GM12878 (cell line): ENCODE results near the gene TAAR9. TPM values are rescaled to one million over a fixed set of nuclear protein-coding genes. Genes with fewer than 3 reads are reported as not detected.

Source experiments
- ATAC-seq: fragments of 200-7000 bp; cut with Tn5 transposase; 3 replicates; pipeline ENCODE4 v1.9.1; 2020; ENCODE audit warnings: mild to moderate bottlenecking, moderate library complexity
- BruUV-seq: library from RNA; stranded (reverse); fragments of 400-500 nt; replicated peaks from 2 replicates; lab custom pipeline; 2021; lab: Mats Ljungman, UMichigan
- CTCF ChIA-PET: fragments of 300-600 bp; sonication (Branson Sonifier 250); formaldehyde crosslinking; extraction: SDS; loops from one replicate; lab custom pipeline; 2021; ENCODE audit warnings: inconsistent platforms; lab: Yijun Ruan, JAX
- POLR2A ChIA-PET: fragments of 350-600 bp; formaldehyde crosslinking; extraction: SDS; loops from one replicate; lab custom pipeline; 2021; ENCODE audit warnings: inconsistent platforms; lab: Charles Lee
- RAD21 ChIA-PET: fragments of 300-600 bp; sonication (Branson Sonifier 250); formaldehyde crosslinking; loops from one replicate; lab custom pipeline; 2023; ENCODE audit warnings: antibody characterized with exemption; ENCODE audit not compliant: unreplicated experiment; lab: Charles Lee
- SMC1A ChIA-PET: fragments of 300-600 bp; sonication (Branson Sonifier 250); formaldehyde crosslinking; loops from one replicate; lab custom pipeline; 2023; ENCODE audit not compliant: unreplicated experiment, uncharacterized antibody; lab: Charles Lee
- DNase-seq: peaks from one replicate; pipeline ENCODE4 v3.0.0-alpha.2; 2011; ENCODE audit warnings: low read depth, low spot score
- FAIRE-seq: peaks from 3 replicates; lab custom pipeline; 2011; peaks lifted over from hg19 to GRCh38; lab: Jason Lieb, UNC
- H2AFZ ChIP-seq: 2 replicates; pipeline ENCODE4 v1.6.0; 2011; ENCODE audit warnings: low read depth, low read length, control low read depth; ENCODE audit not compliant: control insufficient read depth
- H3K27ac ChIP-seq: 2 replicates; pipeline ENCODE4 v1.5.1; 2011; ENCODE audit warnings: control low read depth; ENCODE audit not compliant: control insufficient read depth, insufficient read depth
- H3K27me3 ChIP-seq, 2 experiments: replicated peaks in 1 of 2; 2 replicates each; pipeline versions ENCODE4 v1.6.0 to v1.6.1; 2011; ENCODE audit warnings: low read length in 1 of 2; ENCODE audit not compliant: control insufficient read depth in 2 of 2, insufficient read depth in 2 of 2
- H3K36me3 ChIP-seq, 2 experiments: 2 replicates each; pipeline ENCODE4 v1.5.1; 2011; ENCODE audit warnings: low read length in 1 of 2; ENCODE audit not compliant: control insufficient read depth in 2 of 2, insufficient read depth in 2 of 2
- H3K4me1 ChIP-seq: 2 replicates; pipeline ENCODE4 v1.6.1; 2011; ENCODE audit warnings: mild to moderate bottlenecking, low read length, moderate library complexity, mixed read lengths; ENCODE audit not compliant: control insufficient read depth, insufficient read depth
- H3K4me2 ChIP-seq: 2 replicates; pipeline ENCODE4 v1.6.0; 2011; ENCODE audit warnings: control low read depth; ENCODE audit not compliant: control insufficient read depth, insufficient read depth
- H3K4me3 ChIP-seq: fragments of 200-600 bp; sonication (generic); 2 replicates; pipeline ENCODE4 v1.5.1; 2016
- H3K79me2 ChIP-seq: 2 replicates; pipeline ENCODE4 v1.6.0; 2011; ENCODE audit warnings: low read length; ENCODE audit not compliant: control insufficient read depth, insufficient read depth
- H3K9ac ChIP-seq: 2 replicates; pipeline ENCODE4 v1.8.0; 2011; ENCODE audit warnings: low read length, control low read depth, mixed read lengths; ENCODE audit not compliant: control insufficient read depth, insufficient read depth
- H3K9me3 ChIP-seq: replicated peaks from 3 replicates; pipeline ENCODE4 v1.5.1; 2011; ENCODE audit warnings: mild to moderate bottlenecking, low read length; ENCODE audit not compliant: control insufficient read depth, insufficient read depth
- H4K20me1 ChIP-seq: 2 replicates; pipeline ENCODE4 v1.6.0; 2011; ENCODE audit not compliant: control insufficient read depth, insufficient read depth
- CEBPB ChIP-seq, 2 experiments: fragments of 150-350 bp in 1 of 2; IDR thresholded peaks; 2 replicates each; pipeline ENCODE4 v1.6.1; 2012 to 2014; ENCODE audit warnings: low read depth in 2 of 2, low read length in 2 of 2, borderline replicate concordance in 1 of 2, inconsistent platforms in 1 of 2
- ETV6 ChIP-seq, 2 experiments: fragments of 450-650 bp in 1 of 2; IDR thresholded peaks in 1 of 2; conservative IDR thresholded peaks in 1 of 2; 2 replicates each; pipeline ENCODE4 v1.6.1; 2014; ENCODE audit warnings: antibody characterized with exemption in 1 of 2, borderline replicate concordance in 1 of 2, low read depth in 1 of 2, mild to moderate bottlenecking in 1 of 2, moderate library complexity in 1 of 2
- NFIC ChIP-seq: IDR thresholded peaks from 2 replicates; pipeline ENCODE4 v1.6.1; 2012; ENCODE audit warnings: low read depth, mild to moderate bottlenecking, inconsistent platforms, low read length, moderate library complexity
- SMAD1 ChIP-seq: fragments of 450-650 bp; IDR thresholded peaks from 2 replicates; pipeline ENCODE4 v1.6.1; 2018; ENCODE audit warnings: mild to moderate bottlenecking, low read depth; ENCODE audit not compliant: partially characterized antibody
- WRNIP1 ChIP-seq: IDR thresholded peaks from 2 replicates; pipeline ENCODE4 v1.6.1; 2011; ENCODE audit warnings: low read depth, low read length, improper control_type of control experiment, borderline replicate concordance
- ZNF24 ChIP-seq: fragments of 450-650 bp; IDR thresholded peaks from 2 replicates; pipeline ENCODE4 v1.6.1; 2017; ENCODE audit warnings: antibody characterized with exemption, mild to moderate bottlenecking
- WGBS: methylation state at CpG from one replicate; pipeline ENCODE4 v1.1.6; 2016; ENCODE audit warnings: low lambda C conversion rate; ENCODE audit not compliant: insufficient replicate concordance, insufficient coverage; ENCODE audit errors: missing lambda C conversion rate; 5-methylcytosine and 5-hydroxymethylcytosine counted together
- in situ Hi-C: fragments of 300-500 bp; cut with MboI; formaldehyde crosslinking; loops from 9 replicates; pipeline ENCODE4 v1.14.3; 2018; ENCODE audit warnings: mixed read lengths
- intact Hi-C: fragments of 100-400 bp; cut with micrococcal nuclease; formaldehyde crosslinking; loops from one replicate; pipeline ENCODE4 v1.14.2; 2022; ENCODE audit not compliant: unreplicated experiment
- polyA plus RNA-seq, 11 experiments: library from polyadenylated mRNA; depleted of rRNA in 4 of 11; unstranded in 6 of 11; stranded (reverse) in 5 of 11; fragments of >200 nt; fragmentation: Nextera tagmentation in 4 of 11; fragmentation: Illumina TruSeq in 1 of 11; extraction: Ambion mirVana in 4 of 11; extraction: Trizol in 1 of 11; gene quantifications; 1 replicate in 1 of 11; 2 replicates in 10 of 11; pipeline versions ENCODE4 v1.2.1 to v1.2.3, GENCODE V29; 2011 to 2016; ENCODE audit warnings: inconsistent platforms in 2 of 11, missing spikeins in 2 of 11, low read depth in 1 of 11
- total RNA-seq, 4 experiments: library from RNA; depleted of rRNA in 3 of 4; stranded (reverse); fragments of >200 nt in 3 of 4; fragmentation: Illumina TruSeq in 1 of 4; extraction: Trizol in 1 of 4; gene quantifications; 2 replicates each; pipeline versions ENCODE4 v1.2.1 to v1.2.3, GENCODE V29; 2013 to 2021
- TF ChIP-seq, protein P1 (sequence below): fragments of 150-350 bp; IDR thresholded peaks from 2 replicates; pipeline ENCODE4 v1.6.1; 2016; ENCODE audit warnings: low read depth, low read length
- TF ChIP-seq, protein P2 (sequence below): fragments of 450-650 bp; IDR thresholded peaks from 2 replicates; pipeline ENCODE4 v1.6.1; 2017; ENCODE audit warnings: mild to moderate bottlenecking, low read depth, inconsistent platforms; ENCODE audit not compliant: poor library complexity, severe bottlenecking

The TAAR9 gene
- total and polyA plus RNA-seq, 10 of the 15 experiments (the other 5 are each of a cell fraction or from before 2014, with no cell fraction given): not detected

DNA sequence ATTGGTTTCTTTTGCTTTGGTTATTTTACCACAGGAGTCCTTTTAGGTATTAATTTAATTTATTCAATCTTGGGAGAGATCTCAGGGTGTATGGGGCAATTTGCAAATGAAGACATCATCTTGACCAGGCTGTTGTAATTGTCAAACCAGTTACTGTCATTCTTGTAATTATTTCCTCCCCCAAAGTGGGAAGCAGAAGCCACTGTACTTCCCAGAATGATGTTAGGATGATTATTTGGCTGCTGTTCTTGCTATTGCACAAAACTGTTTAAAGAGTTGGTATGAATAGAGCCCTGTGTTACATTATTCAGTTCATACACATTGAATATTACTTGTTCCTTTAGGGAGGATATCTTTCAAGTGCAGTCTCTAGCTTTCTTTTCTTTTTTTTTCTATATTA lies 33.7 kb downstream of the TAAR9 start (continued):
- no peak for TF ChIP-seq WRNIP1
- no peak for TF ChIP-seq SMAD1

DNA sequence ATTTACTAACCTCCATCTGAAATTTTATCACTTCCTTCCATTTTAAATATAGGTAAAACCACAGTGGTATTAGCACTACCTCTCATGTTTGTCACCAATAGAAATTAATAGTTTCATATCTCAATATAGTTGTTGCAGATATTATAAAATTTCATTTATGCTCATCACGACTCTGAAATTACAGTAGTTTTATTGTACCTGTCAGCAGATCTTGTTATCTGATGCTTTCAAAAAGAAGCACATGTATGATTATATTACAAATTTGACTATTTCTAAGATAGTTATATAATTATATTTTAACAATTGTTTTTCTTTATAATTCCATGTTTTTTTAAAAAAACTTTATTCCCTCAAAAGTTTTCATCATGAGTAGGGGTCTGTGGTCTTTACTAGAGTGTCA lies 46.6 kb downstream of the TAAR9 start:
- Histone ChIP-seq H3K9ac (no peak overlapping the region), H4K20me1 (no peaks in the 10 kb centered on the region), H3K4me2 (no peak overlapping the region), H3K36me3 (no peaks in the 10 kb centered on the region), H3K9me3 (no peaks in the 10 kb centered on the region), H3K4me3 (no peak overlapping the region), H3K79me2 (no peaks in the 10 kb centered on the region), H2AFZ (no peak overlapping the region), H3K27ac (no peak overlapping the region), H3K27me3 (no peaks in the 10 kb centered on the region), H3K4me1 (no peaks in the 10 kb centered on the region)
- ChIA-PET RAD21 (no interaction called here), CTCF (no interaction called here), POLR2A (no interaction called here), SMC1A (no interaction called here)
- in situ Hi-C loops (no loop called here), intact Hi-C loops (no loop called here)
- FAIRE-seq (no peak), DNase-seq (no peak), ATAC-seq (no peak)
- BruUV-seq: no TSS peak
- WGBS: 0% methylated on average over 1 of the region's 1 CpG
- TF ChIP-seq ZNF24 (no peak), CEBPB (IDR thresholded peaks at IDR 0.05; ENCODE audit: borderline replicate concordance in 1 of 2, low read depth in 2 of 2, low read length in 2 of 2) (no peak)

- Histone ChIP-seq H2AFZ (no peak overlapping the region), H3K4me1 (no peaks in the 10 kb centered on the region), H3K27ac (no peak overlapping the region), H3K4me3 (no peak overlapping the region), H3K9me3 (no peaks in the 10 kb centered on the region), H3K27me3 (no peaks in the 10 kb centered on the region), H3K9ac (no peak overlapping the region), H3K79me2 (no peaks in the 10 kb centered on the region), H3K36me3 (no peaks in the 10 kb centered on the region), H3K4me2 (no peak overlapping the region), H4K20me1 (no peaks in the 10 kb centered on the region)
- ATAC-seq (no peak), FAIRE-seq (no peak), DNase-seq (no peak)
- CTCF ChIA-PET: no interaction called here
- BruUV-seq: no TSS peak
- 0% methylated on average over 2 of the region's 2 CpGs for WGBS
- in situ Hi-C loops: no loop called here
- SMC1A ChIA-PET: no interaction called here
- RAD21 ChIA-PET: no interaction called here
- intact Hi-C loops: no loop called here
- POLR2A ChIA-PET: no interaction called here
- TF ChIP-seq, protein P1, sequence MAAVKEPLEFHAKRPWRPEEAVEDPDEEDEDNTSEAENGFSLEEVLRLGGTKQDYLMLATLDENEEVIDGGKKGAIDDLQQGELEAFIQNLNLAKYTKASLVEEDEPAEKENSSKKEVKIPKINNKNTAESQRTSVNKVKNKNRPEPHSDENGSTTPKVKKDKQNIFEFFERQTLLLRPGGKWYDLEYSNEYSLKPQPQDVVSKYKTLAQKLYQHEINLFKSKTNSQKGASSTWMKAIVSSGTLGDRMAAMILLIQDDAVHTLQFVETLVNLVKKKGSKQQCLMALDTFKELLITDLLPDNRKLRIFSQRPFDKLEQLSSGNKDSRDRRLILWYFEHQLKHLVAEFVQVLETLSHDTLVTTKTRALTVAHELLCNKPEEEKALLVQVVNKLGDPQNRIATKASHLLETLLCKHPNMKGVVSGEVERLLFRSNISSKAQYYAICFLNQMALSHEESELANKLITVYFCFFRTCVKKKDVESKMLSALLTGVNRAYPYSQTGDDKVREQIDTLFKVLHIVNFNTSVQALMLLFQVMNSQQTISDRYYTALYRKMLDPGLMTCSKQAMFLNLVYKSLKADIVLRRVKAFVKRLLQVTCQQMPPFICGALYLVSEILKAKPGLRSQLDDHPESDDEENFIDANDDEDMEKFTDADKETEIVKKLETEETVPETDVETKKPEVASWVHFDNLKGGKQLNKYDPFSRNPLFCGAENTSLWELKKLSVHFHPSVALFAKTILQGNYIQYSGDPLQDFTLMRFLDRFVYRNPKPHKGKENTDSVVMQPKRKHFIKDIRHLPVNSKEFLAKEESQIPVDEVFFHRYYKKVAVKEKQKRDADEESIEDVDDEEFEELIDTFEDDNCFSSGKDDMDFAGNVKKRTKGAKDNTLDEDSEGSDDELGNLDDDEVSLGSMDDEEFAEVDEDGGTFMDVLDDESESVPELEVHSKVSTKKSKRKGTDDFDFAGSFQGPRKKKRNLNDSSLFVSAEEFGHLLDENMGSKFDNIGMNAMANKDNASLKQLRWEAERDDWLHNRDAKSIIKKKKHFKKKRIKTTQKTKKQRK: no peak
- no peak for TF ChIP-seq NFIC
- no peak for TF ChIP-seq ETV6 (conservative IDR thresholded peaks at IDR 0.05 in 1 of 2, IDR thresholded peaks at IDR 0.05 in 1 of 2; ENCODE audit: borderline replicate concordance in 1 of 2, low read depth in 1 of 2)
- TF ChIP-seq, protein P2, sequence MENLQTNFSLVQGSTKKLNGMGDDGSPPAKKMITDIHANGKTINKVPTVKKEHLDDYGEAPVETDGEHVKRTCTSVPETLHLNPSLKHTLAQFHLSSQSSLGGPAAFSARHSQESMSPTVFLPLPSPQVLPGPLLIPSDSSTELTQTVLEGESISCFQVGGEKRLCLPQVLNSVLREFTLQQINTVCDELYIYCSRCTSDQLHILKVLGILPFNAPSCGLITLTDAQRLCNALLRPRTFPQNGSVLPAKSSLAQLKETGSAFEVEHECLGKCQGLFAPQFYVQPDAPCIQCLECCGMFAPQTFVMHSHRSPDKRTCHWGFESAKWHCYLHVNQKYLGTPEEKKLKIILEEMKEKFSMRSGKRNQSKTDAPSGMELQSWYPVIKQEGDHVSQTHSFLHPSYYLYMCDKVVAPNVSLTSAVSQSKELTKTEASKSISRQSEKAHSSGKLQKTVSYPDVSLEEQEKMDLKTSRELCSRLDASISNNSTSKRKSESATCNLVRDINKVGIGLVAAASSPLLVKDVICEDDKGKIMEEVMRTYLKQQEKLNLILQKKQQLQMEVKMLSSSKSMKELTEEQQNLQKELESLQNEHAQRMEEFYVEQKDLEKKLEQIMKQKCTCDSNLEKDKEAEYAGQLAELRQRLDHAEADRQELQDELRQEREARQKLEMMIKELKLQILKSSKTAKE: no peak
Measured at GRCh38 chr6:132587424-132587823, 49.3 kb downstream of the TAAR9 start.
